Kasumi-1 (cell line): ENCODE data around the gene DNMT1.
"Not testable (repeated sequence)": the region's sequence is repeated elsewhere in the genome, so short reads cannot be mapped to it uniquely, and the experiment has no call there.

Experiments
- DNase-seq, 2 experiments: peaks; one replicate each; lab custom pipeline; 2025; lab: John Stamatoyannopoulos, UW

Gene DNMT1

DNA sequence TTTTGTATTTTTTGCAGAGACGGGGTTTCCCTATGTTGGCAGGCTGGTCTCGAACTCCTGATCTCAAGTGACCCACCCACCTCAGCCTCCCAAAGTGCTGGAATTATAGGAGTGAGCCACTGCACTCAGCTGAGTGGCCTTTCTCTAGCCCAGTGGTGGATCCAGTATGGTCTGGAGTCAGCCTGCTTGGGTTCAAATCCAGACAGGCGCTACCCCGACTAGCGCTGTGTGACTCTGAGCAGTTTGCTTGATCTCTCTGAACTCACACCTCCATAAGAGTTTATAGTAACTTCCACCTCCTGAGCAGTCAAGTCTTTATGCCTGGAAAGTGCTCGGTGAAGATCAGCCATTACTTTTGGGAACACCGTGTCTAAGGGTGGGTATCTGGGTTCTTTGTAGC, 25.9 kb upstream of the DNMT1 start:
- no peak for DNase-seq

DNA sequence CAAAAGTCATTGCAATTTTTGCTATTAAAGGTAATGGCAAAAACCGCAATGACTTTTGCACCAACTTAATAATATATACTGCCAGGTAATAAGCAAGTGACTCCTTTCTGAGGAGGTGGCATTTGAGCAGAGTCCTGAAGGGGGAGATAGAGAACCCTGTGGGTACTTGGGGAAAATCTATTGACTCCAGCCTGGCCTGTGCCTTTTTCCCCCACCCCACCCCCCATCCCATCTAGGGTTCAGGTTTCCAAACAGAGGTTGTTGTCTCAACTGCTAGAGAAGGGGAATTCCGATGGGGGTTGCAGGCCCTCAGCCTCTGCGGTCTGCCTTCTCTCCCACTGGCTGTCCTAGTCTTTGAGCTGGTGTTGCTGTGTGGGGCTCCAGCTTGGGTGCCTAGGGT, 24.9 kb upstream of the DNMT1 start:
- peak; percentile 48 to 53 for DNase-seq

DNA sequence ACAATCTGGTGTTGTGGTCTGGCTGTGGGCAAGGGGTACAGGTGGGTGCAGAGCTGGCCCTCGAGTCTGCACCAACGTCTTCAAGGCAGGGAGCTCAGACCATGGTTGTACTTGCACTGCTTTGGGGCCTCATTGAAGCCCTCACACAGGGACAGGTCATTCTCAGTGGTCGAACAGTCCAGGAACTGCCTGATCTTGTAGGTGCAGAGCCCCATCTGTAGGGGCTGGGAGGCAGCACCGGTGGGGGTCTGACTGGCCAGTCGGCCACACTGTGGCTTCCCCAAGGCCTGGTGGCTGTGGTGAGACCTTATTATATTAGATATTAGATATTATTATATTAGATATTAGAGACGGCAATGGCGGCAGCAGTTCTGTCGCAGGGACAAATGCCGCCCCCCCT, 22.3 kb upstream of the DNMT1 start:
- DNase-seq: no peak

DNA sequence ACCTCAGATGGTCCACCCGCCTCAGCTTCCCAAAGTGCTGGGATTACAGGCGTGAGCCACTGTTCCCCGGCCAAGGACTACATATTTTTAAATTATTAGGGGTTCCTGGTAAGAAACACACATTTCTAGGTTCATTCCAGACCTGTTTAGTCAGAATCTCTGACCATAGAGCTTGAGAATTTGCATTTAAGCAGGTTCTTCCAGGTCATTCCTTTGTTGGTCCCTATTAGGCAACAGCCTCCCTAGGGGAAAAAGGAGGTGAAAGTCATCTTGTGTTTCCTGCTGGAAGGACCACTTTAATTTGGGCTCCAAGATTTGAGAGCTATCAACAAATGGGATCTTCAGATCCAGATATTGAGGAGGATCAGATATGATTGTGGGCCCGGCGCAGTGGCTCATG, 20.0 kb upstream of the DNMT1 start:
- DNase-seq: no peak

DNA sequence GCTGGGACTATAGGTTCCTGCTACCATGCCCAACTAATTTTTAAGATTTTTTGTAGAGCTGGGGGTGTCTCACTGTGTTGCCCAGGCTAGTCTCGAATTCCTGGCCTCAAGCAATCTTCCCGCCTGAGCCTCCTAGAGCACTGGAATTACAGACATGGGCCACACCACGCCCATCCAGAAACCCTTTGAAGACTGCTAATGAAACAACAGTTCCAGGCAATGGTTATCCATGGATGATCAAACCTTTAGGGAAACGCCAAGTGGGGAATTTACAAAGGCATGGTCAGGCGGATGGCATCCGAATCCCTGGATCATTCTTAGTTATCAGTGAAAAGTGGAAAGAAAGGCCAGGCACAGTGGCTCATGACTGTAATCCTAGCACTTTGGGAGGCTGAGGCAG, 16.9 kb upstream of the DNMT1 start:
- no peak for DNase-seq

DNA sequence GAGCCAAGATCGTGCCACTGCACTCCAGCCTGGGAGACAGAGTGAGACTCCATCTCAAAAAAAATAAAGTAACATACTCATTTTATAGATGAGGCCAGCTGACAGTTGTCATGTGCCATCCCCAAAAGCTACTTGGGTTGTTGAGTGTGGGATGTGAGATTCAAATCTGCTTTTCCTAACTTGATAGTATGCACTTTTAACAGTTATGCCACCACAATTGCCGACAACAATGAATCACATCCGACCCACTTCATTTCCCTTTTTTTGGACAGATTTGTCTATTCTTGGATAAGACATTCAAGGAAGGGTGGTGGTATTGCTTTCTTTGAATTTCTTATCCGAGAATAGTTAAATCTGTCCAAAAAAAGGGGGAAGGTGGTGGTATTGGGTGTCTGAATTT, 16.3 kb upstream of the DNMT1 start:
- peak in 1 of 2 experiments; percentile 10 for DNase-seq

DNA sequence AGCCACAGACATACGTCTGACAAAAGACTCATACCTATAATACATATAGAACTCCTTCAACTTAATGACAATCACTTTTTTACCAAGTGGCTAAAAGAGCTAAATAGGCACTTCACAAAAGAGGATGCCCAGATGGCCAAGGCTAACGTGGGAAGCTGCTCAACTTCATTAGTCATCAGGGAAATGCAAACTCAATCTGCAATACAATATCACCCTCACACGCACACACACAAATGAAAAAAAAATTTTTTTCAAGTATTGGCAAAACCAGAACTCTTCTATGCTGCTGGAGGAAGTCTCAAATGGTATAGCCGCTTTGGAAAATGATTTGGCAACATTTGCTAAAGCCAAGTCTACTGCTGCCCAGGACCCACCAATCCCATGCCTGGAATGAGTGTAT, 14.6 kb upstream of the DNMT1 start:
- DNase-seq: no peak

DNA sequence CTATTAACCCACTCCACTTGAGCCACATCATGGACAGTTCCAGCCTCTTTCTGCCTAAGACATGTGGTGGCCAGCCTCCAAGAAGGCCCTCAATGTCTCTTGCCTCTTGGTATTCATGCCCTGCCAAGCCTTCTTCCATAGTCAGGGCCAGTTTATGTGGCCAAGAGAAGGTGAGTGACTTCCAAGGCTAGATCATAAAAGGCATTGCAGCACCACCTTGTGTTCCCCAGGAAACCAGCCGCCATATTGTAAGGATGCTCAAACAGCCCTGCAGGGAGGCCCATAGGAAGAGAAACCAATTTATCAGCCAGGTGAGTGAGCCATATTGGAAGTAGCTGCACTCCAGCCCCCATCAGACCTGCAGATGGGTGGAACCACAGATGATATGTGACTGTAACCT, 12.3 kb upstream of the DNMT1 start:
- no peak for DNase-seq

DNA sequence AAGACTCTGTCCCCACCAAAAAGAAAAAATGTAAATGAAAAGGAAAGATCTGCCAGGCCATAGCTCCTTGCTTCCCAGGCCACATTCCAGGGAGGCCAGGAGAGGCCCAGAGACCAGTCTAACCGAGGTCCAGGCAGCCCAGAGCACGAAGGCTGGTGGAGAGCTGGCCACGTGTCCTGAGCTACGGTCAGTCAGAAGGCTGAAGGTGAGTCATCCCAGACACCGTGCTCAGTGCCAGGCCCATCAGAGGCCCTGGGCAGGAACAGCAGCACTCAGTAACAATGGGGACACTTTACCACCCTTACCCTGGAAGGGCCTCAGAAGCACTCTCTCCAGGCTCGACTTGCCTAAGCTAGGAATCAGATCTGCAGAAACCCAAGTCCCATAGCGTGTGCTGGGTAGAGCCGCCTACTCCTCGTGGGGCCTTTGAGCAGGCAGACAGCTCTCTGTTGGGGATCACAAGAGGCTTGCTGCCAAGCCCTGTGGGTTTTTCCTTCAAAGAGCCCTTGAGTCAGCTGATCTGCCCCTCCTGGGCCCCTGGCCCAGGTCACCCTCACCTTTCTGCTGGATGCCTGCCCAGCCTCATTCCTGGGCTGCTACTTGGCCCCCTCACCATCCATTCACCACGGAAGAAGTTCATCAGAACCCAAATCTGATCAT, 11.6 kb upstream of the DNMT1 start:
- DNase-seq: no peak

DNA sequence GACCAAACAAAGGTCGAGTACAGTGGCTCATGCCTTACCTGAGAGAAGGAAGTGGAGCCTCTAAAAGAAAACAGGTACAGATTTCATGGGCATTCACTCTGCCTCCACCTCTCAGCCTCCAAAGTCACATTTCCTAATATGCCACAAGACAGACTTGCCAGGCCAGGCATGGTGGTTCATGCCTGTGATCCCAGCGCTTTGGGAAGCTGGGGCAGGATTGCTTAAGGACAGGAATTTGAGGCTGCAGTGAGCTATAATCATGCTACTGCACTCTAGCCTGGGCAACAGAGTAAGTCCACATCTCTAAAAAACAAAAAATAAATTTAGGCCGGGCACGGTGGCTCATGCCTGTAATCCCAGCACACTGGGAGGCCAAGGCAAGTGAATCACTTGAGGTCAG, 10.9 kb upstream of the DNMT1 start:
- no peak for DNase-seq

DNA sequence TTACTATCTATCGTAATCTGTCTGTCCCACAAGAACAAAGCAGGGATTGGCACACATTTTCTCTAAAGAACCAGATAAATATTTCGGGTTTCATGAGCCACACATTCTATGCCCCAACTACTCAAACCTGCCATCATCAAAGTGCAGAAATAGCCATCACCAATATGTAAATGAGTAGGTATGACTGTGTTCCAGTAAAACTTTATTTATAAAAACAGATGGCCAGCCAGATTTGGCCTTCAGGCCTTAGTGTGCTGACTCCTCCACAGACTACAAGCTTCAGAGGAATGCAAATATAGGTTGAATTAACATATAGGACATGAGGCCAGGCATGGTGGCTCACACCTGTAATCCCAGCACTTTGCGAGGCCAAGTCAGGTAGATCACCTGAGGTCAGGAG, 8.9 kb upstream of the DNMT1 start:
- no peak for DNase-seq

DNA sequence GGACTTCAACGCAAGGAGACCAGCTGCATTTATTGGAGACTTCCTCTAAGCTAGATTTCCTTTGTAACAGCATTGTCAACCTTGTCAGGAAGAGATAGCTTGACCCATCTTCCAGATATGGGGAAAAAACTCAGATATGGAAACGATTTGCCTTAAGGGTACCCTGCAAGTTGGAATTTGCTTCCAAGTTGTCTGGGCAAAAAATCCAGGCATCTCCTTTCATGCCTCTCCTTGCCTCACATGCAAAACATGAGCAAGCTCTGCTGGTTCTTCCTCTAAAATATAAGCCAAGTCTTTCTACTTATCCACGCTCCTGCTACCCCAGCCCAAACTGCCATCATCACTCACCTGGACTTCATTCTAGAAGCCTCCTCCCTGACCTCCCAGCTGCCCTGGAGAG, 6.4 kb upstream of the DNMT1 start:
- DNase-seq: no peak

DNA sequence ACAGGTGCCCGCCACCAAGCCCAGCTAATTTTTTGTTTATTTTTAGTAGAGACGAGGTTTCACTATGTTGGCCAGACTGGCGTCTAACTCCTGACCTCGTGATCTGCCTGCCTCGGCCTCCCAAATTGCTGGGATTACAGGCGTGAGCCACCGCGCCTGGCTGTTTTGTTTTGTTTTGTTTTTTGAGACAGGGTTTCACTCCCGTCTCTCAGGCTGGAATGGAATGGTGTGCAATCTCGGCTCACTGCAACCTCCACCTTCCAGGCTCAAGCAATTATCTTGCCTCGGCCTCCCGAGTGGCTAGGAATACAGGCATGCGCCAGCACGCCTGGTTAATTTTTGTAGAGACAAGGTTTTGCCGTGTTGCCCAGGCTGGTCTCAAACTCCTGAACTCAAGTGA, 5.3 kb upstream of the DNMT1 start:
- not testable (repeated sequence) for DNase-seq

DNA sequence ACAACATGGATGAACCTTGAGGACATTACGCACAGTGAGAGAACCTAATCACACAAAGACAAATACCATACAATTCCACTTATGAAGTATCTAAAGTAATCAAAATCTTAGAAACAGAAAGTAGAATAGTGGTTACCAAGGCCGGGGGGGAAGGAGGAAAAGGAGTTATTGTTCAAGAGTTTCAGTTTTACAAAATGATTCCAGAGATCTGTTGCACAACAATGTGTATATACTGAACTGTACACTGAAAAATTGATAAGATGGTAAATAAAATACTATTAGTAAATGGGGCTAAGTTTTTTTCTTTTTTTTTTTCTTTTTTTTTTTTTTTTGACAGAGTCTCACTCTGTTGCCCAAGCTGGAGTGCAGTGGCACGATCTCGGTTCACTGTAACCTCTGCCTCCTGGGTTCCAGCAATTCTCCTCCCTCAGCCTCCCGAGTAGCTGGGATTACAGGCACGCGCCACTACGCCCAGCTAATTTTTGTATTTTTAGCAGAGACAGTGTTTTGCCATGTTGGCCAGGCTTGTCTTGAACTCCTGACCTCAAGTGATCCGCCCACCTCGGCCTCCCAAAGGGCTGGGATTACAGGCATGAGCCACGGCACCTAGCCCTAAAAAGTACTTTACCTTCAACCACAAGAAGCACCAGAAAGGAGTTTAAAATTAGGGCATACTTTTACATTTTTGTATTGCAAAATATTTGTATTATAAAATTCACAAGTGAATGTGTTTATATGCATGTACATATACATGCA, 4.3 kb upstream of the DNMT1 start:
- DNase-seq: not testable (repeated sequence)

DNA sequence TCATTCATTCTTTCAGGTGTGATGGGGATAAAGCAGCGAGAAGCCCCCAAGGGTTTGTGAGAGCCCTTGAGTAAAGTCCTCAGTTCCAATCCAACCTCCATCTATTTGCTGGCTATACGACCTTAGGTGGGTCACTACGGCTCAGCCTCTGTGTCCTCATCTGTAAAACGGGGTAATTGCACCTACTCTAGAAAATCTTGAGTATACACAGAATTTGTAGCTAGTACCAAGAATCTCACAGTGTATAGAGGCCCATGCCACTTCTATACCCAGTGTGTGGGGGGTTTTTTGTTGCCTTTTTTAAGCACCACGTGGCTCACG, 406 bp upstream of the DNMT1 start:
- no peak for DNase-seq

DNA sequence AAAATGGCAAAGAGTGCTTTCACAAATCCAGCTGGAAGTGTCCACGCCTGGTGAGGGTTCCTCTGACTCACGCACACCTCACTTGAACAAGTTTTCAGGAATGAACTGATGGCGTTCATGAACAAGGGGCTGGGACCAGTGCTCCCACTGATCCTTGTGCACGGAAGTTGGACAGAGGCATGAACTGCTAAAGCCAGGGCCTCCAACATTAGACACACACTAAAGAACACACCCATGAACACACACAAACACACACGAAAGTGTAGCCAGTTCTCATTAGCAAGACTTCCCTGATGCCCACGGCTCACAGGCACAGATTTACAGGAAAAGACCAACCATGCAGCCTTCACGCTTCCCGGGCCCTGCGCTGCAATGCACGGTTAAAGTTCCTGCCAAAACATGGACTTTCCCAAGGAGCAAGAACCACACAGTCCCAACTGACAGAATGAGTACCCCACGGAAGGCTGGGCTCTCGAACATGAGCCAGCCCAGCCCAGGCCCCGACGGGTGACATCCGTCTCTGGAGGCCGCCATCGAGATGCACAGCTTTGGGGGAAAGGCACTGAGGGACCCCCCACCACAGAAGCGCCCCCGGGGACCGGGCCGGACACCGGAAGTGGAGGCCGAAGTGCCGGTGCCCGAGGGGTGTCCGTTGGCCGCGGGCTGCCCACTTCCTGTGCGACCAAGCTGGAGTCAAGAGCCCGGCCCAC, 808 bp downstream of the DNMT1 start:
- peak in 1 of 2 experiments; percentile 14 for DNase-seq

DNA sequence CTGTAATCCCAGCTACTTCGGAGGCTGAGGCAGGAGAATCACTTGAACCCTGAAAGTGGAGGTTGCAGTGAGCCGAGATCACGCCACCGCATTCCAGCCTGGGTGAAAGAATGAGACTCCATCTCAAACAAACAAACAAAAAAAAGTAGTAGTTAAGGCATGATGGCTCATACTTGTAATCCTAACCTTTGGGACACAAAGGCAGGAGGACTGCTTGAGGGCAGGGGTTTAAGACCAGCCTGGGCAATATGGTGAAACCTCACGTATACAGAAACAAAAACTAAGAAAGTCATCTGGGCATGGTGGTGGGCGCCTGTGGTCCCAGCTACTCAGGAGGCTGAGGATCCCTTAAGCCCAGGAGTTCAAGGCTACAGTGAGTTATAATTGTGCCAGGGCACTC, 1.8 kb downstream of the DNMT1 start:
- DNase-seq: no peak

DNA sequence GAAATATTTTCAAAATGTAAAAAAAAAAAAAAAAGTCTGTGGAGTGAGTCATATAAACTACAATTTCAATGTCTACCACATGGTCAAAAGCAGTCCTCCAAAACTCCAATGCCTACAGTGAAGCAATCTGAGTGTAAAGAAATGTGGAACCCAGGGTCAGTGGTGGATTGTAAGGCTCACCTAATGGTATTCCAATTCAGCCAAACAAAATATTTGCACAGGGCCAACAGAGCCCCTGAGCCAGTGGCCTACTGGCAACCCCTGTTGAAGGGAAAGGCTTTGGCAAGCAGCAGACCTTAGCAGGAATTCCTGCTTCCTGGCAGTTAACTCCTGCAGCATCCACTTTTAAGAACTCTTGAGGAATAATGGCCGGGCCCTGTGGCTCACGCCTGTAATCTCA, 3.4 kb downstream of the DNMT1 start:
- no peak for DNase-seq

DNA sequence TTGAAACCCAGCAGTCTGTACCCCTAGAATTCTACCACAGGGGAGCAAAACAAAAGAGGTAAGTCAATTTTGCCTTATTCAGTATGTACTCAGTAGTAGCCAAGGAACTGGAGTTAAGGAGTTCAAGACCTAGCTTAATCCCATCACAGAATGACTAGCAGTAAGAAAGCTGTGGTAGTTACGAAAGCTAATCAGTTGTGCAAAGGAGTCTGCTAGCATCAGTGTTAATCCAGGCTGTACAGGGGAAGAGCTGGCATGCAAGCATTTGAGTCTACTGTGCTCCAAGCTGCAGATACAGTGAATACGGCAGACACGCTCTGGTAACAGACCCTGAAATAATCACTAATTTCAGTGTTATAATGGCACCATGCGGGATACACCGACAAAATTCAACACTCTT, 4.7 kb downstream of the DNMT1 start:
- DNase-seq: no peak

DNA sequence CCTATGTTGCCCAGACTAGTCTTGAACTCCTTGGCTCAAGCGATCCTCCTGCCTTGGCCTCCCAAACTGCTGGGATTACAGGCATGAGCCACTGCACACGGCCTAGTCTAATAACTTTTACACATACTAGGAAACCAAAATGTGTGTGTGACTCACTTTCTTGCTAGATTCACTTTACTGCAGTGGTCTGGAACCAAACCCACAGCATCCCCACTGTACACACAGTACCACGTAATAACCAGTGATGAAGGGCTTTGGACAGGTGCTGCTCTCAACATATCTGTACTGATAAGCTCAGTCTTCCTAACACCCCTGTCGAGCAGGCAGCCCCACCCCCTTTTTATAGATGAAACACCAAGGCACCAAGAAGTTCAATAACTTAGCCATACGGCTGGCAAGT, 5.1 kb downstream of the DNMT1 start:
- no peak for DNase-seq

DNA sequence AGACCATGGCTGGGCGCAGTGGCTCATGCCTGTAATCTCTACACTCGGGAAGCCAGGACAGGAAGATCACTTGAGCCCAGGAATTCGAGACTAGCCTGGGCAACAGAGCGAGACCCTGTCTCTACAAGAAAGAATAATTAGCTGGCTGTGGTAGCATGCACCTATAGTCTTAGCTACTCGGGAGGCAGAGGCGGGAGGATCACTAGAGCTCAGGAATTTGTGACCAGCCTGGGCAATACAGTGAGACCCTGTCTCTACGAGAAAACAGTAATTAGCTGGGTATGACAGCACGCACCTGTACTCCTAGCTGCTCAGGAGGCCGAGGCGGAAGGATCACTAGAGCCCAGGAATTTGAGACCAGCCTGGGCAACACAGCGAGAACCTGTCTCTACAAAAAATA, 7.4 kb downstream of the DNMT1 start:
- DNase-seq: no peak

DNA sequence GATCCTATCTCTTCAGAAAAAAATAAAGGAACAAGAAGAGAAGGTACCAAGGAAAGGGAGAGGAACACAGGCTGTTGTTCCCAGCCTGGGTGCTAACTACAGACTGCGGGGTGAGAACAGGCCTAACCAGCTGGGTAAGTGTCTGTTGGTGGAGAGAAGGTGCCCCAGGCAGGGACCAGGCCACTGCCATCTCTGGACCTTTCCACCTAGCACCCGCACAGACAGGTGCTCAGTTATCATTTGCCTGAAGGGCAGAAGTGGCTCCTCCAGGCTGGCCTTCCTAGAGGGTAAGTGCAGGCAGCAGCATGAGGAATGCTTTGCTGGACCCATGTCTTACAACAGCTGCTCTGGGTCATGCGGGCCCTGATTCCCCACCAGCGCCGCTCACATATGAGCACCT, 10.1 kb downstream of the DNMT1 start:
- DNase-seq: no peak

DNA sequence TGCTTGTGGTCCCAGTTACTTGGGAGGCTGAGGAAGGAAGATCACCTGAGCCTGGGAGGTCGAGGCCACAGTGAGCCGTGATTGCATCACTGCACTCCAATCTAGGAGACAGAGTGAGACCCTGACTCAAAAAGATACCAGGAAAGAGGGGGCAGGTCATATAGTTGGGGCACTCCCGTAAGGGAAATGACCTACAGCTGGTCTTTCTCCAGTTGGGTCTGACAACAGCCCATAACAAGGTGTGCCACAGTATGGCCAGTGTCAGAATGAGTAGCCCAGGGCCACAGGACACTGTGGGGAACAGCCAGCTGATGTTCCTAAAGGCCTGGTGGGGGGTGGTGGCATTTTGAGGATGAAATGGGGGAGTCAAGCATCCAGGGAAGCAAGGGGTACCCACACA, 10.8 kb downstream of the DNMT1 start:
- DNase-seq: no peak

DNA sequence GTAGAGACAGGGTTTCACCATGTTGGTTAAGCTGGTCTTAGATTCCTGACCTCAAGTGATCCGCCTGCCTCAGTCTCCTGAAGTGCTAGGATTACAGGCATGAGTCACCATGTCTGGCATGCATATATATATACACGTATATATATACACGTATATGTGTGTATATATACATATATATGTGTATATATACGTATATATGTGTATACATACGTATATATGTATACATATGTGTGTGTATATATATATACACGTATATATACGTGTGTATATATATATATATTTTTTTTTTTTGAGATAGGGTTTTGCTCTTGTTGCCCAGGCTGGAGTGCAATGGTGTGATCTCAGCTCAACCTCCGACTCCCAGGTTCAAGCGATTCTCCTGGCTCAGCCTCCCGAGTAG, 11.9 kb downstream of the DNMT1 start:
- no peak for DNase-seq
